Measurements from ENCODE around the gene ANXA8.
"Not testable (repeated sequence)": the region's sequence is repeated elsewhere in the genome, so short reads cannot be mapped to it uniquely, and the experiment has no call there.

The ANXA8 gene

GRCh38 chr10:47483923-47484322 is at the start of gene ANXA8:
TSS of gene ANXA8 (minus strand) at chr10:47484115. CDS start at chr10:47483933, 182 bp downstream.
- not testable (repeated sequence) for H3K4me3 Mint-ChIP-seq; H3K27me3 Mint-ChIP-seq (ENCODE audit: low read depth, poor library complexity); H3K27ac Mint-ChIP-seq; H3K36me3 Mint-ChIP-seq (ENCODE audit: low read depth); DNase-seq; H3K9me3 Mint-ChIP-seq; H3K4me1 Mint-ChIP-seq

GRCh38 chr10:47523475-47523874 is 39.6 kb upstream of the ANXA8 start, which contains the start of gene AGAP9:
TSS of gene AGAP9 (minus strand) at chr10:47523638. CDS start at chr10:47523526, 112 bp downstream.
- not testable (repeated sequence) for H3K36me3 Mint-ChIP-seq (ENCODE audit: low read depth); DNase-seq; H3K27me3 Mint-ChIP-seq (ENCODE audit: low read depth, poor library complexity); H3K4me3 Mint-ChIP-seq; H3K9me3 Mint-ChIP-seq; H3K4me1 Mint-ChIP-seq; H3K27ac Mint-ChIP-seq

- H3K27me3 Mint-ChIP-seq (ENCODE audit: low read depth, poor library complexity); H3K9me3 Mint-ChIP-seq; H3K27ac Mint-ChIP-seq; H3K4me3 Mint-ChIP-seq; H3K4me1 Mint-ChIP-seq; H3K36me3 Mint-ChIP-seq (ENCODE audit: low read depth); DNase-seq: not testable (repeated sequence)
Measured at GRCh38 chr10:47502313-47502712, 18.4 kb upstream of the ANXA8 start.

- not testable (repeated sequence) for H3K4me3 Mint-ChIP-seq; H3K36me3 Mint-ChIP-seq (ENCODE audit: low read depth); H3K27ac Mint-ChIP-seq; DNase-seq; H3K27me3 Mint-ChIP-seq (ENCODE audit: low read depth, poor library complexity); H3K4me1 Mint-ChIP-seq; H3K9me3 Mint-ChIP-seq
Measured at GRCh38 chr10:47494226-47494625, 10.3 kb upstream of the ANXA8 start.

GRCh38 chr10:47491600-47491999 is 7.7 kb upstream of the ANXA8 start, which contains the start of gene FAM25G:
TSS of gene FAM25G (minus strand) at chr10:47491700. CDS start at chr10:47491674, 26 bp downstream.
- H3K9me3 Mint-ChIP-seq; H3K4me1 Mint-ChIP-seq; H3K36me3 Mint-ChIP-seq (ENCODE audit: low read depth); H3K27ac Mint-ChIP-seq; H3K4me3 Mint-ChIP-seq; DNase-seq; H3K27me3 Mint-ChIP-seq (ENCODE audit: low read depth, poor library complexity): not testable (repeated sequence)

- not testable (repeated sequence) for H3K27me3 Mint-ChIP-seq (ENCODE audit: low read depth, poor library complexity); DNase-seq; H3K9me3 Mint-ChIP-seq; H3K4me3 Mint-ChIP-seq; H3K4me1 Mint-ChIP-seq; H3K27ac Mint-ChIP-seq; H3K36me3 Mint-ChIP-seq (ENCODE audit: low read depth)
Measured at GRCh38 chr10:47489630-47490029, 5.7 kb upstream of the ANXA8 start.

GRCh38 chr10:47485943-47486342 is 2.0 kb upstream of the ANXA8 start:
- DNase-seq; H3K36me3 Mint-ChIP-seq (ENCODE audit: low read depth); H3K9me3 Mint-ChIP-seq; H3K27me3 Mint-ChIP-seq (ENCODE audit: low read depth, poor library complexity); H3K4me3 Mint-ChIP-seq; H3K4me1 Mint-ChIP-seq; H3K27ac Mint-ChIP-seq: not testable (repeated sequence)

- not testable (repeated sequence) for H3K36me3 Mint-ChIP-seq (ENCODE audit: low read depth); H3K27ac Mint-ChIP-seq; H3K4me3 Mint-ChIP-seq; H3K4me1 Mint-ChIP-seq; DNase-seq; H3K9me3 Mint-ChIP-seq; H3K27me3 Mint-ChIP-seq (ENCODE audit: low read depth, poor library complexity)
Measured at GRCh38 chr10:47484786-47485185, 871 bp upstream of the ANXA8 start.

GRCh38 chr10:47482367-47482766 is 1.5 kb downstream of the ANXA8 start:
- H3K9me3 Mint-ChIP-seq; H3K27me3 Mint-ChIP-seq (ENCODE audit: low read depth, poor library complexity); H3K4me1 Mint-ChIP-seq; H3K4me3 Mint-ChIP-seq; H3K36me3 Mint-ChIP-seq (ENCODE audit: low read depth); DNase-seq; H3K27ac Mint-ChIP-seq: not testable (repeated sequence)

GRCh38 chr10:47481768-47482181 is 2.1 kb downstream of the ANXA8 start:
- H3K9me3 Mint-ChIP-seq; H3K27ac Mint-ChIP-seq; H3K36me3 Mint-ChIP-seq (ENCODE audit: low read depth); H3K4me1 Mint-ChIP-seq; DNase-seq; H3K4me3 Mint-ChIP-seq; H3K27me3 Mint-ChIP-seq (ENCODE audit: low read depth, poor library complexity): not testable (repeated sequence)

GRCh38 chr10:47481182-47481766 is 2.6 kb downstream of the ANXA8 start:
- not testable (repeated sequence) for DNase-seq; H3K27ac Mint-ChIP-seq; H3K4me3 Mint-ChIP-seq; H3K4me1 Mint-ChIP-seq; H3K36me3 Mint-ChIP-seq (ENCODE audit: low read depth); H3K9me3 Mint-ChIP-seq; H3K27me3 Mint-ChIP-seq (ENCODE audit: low read depth, poor library complexity)

GRCh38 chr10:47480133-47480532 is 3.8 kb downstream of the ANXA8 start:
- H3K4me1 Mint-ChIP-seq; H3K27ac Mint-ChIP-seq; DNase-seq; H3K27me3 Mint-ChIP-seq (ENCODE audit: low read depth, poor library complexity); H3K4me3 Mint-ChIP-seq; H3K36me3 Mint-ChIP-seq (ENCODE audit: low read depth); H3K9me3 Mint-ChIP-seq: not testable (repeated sequence)

GRCh38 chr10:47478114-47478513 is 5.8 kb downstream of the ANXA8 start:
- not testable (repeated sequence) for H3K4me1 Mint-ChIP-seq; H3K27ac Mint-ChIP-seq; H3K27me3 Mint-ChIP-seq (ENCODE audit: low read depth, poor library complexity); H3K9me3 Mint-ChIP-seq; H3K36me3 Mint-ChIP-seq (ENCODE audit: low read depth); H3K4me3 Mint-ChIP-seq; DNase-seq

- not testable (repeated sequence) for H3K4me3 Mint-ChIP-seq; H3K36me3 Mint-ChIP-seq (ENCODE audit: low read depth); H3K27me3 Mint-ChIP-seq (ENCODE audit: low read depth, poor library complexity); H3K9me3 Mint-ChIP-seq; H3K27ac Mint-ChIP-seq; DNase-seq; H3K4me1 Mint-ChIP-seq
Measured at GRCh38 chr10:47477078-47477477, 6.8 kb downstream of the ANXA8 start.

- H3K27ac Mint-ChIP-seq; H3K27me3 Mint-ChIP-seq (ENCODE audit: low read depth, poor library complexity); DNase-seq; H3K36me3 Mint-ChIP-seq (ENCODE audit: low read depth); H3K4me3 Mint-ChIP-seq; H3K9me3 Mint-ChIP-seq; H3K4me1 Mint-ChIP-seq: not testable (repeated sequence)
Measured at GRCh38 chr10:47475101-47475500, 8.8 kb downstream of the ANXA8 start.

Measured in nephron progenitor cell (in vitro differentiated cells).